SKM-1 (cell line): ENCODE data around the gene ZNF76.

Source experiments
- DNase-seq: peaks from one replicate; lab custom pipeline; 2025; ENCODE audit not compliant: unreplicated experiment; lab: John Stamatoyannopoulos, UW

The ZNF76 gene

DNA sequence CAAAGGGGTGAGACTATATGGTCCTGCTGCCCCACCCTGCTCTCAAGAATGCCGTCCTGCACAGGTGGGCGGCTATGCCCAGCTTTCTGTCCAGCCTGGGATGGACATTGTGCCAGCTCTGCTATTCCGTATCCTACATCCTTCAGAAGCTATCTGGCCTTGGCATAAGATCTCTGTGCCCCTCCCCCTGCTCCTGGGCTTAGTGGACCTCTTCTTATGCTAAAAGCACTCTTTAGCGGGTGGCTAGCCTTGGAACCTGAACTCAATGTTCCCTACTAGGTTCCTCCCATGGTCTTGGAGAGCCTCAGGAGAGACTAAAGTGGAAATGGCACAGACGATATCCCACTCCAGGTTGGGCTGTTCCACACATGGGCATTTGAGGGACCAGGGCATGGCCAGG lies 23.3 kb upstream of the ZNF76 start:
- DNase-seq, result no peak

- DNase-seq, result no peak
Measured at GRCh38 chr6:35237476-35237875, 22.1 kb upstream of the ZNF76 start.

DNA sequence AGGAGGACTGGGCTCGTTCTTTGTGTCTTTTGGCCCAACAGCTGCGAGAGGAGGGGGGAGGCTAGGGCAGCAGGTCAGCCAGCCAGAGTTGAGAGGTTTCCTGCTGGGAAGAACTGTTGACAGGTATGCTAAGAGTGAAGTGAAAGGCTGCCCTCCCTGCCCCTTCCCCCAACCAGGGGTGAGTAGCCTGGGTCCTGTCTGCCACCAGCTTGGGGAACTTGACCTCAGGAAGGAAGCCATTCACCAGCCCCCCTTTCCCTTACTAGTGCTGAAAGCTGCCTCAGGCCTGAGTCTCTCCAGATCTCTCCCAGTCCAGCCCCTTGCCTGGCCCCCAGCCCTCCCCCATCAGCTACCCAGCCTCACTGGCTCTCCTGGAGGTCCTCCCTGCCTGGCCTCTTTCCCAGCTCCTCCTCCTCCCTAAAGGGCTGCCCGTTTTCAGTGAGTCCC lies 20.7 kb upstream of the ZNF76 start:
- no peak for DNase-seq

DNA sequence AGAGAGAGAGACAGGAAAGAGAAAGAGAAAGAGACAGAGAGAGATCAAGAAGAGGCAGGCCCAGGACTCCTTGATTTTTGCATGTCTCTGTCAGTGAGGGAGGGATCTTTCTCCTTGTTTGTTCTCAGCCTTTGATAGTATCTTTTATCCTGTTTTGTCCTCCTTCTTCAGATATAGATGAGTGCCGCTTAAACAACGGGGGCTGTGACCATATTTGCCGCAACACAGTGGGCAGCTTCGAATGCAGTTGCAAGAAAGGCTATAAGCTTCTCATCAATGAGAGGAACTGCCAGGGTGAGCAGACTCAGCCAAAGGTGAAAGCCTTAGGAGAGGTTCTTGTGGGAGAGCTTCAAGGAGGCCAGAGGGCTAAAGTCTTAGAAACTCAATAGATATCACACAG lies 20.0 kb upstream of the ZNF76 start:
- no peak for DNase-seq

- peak; percentile 36 for DNase-seq
Measured at GRCh38 chr6:35240838-35241801, 18.4 kb upstream of the ZNF76 start.

DNA sequence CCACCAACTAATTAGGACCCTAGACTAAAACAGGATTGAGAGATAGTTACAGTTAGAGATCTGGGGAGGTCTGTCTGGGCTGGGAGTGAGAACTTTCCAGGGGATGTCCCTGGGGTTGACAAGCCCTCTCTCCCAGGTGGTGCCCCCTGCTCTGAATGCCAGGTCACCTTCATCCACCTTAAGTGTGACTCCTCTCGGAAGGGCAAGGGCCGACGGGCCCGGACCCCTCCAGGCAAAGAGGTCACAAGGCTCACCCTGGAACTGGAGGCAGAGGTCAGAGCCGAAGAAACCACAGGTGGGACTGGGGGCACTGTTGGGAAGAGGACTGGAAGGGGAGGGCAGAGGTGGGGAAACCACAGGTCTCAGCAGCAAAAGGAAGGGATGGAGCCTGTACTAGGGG lies 17.0 kb upstream of the ZNF76 start:
- no peak for DNase-seq

DNA sequence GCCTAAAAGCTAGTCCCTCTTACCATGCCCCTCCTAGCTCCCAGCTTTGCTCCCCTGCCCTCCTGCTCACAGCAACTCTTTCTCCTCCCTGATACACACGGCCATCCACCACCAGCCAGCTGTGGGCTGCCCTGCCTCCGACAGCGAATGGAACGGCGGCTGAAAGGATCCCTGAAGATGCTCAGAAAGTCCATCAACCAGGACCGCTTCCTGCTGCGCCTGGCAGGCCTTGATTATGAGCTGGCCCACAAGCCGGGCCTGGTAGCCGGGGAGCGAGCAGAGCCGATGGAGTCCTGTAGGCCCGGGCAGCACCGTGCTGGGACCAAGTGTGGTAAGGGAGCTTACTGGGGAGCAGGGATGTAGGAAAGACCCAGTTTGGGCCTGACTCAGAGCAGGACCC lies 16.6 kb upstream of the ZNF76 start:
- no peak for DNase-seq

DNA sequence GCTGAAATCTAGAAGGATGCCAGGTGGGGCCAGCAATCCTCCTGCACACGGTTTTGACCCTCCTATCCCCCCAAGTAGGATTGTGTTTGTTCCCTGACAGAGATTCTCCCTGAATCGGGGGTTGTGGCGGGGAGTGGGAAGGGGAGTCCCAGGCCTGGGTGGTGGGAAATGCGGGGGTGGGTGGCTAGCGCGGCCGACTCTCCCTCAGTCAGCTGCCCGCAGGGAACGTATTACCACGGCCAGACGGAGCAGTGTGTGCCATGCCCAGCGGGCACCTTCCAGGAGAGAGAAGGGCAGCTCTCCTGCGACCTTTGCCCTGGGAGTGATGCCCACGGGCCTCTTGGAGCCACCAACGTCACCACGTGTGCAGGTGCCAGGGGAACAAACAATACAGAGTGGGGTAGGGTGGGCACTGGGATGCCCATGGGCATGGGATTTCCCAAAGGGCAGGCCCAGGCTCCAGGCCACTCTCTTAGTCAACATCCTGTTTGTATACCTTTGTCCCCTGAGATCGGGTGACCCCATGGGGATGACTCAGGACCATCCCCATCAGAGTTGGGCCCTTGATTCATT lies 16.1 kb upstream of the ZNF76 start:
- no peak for DNase-seq

DNA sequence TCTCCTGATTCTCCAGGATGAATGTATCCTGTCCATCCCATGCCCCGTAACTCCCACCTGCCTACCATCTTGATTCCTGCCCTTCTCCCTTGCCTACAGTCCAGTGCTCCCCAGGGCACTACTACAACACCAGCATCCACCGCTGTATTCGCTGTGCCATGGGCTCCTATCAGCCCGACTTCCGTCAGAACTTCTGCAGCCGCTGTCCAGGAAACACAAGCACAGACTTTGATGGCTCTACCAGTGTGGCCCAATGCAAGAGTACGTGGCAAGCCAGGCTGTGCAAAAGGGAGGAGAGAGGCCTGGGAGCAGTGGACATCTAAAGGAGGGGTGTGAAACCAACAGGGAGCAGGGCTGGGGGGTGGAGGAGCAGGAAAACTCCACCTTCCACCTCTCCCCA lies 15.0 kb upstream of the ZNF76 start:
- no peak for DNase-seq

DNA sequence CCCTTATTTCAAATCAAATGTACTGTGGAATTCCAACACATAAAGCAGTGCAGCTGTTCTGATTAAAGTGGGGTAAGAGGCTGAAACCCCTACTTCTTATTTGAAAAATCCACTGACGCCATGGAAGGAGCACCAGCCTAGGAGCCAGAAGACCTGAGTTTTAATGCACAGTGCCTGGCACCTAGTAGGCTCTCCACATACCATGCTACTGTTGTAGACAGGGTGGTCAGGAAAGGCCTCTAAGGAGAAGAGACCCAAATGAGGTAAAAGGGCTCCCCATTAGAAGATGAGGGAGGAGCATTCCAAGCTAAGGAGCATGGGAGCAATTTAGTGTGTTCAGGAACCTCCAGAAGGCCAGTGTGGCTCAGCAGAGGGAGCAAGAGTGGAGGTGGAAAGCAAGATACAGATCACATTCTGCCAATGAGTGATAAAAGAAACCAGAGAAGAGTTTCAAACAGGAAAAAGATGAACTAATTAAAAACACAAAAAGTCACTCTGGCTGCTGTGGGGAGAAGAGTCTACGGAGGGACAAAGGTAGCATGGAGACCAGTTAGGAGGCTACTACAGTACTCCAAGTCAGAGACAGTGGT lies 11.8 kb upstream of the ZNF76 start:
- no peak for DNase-seq

- DNase-seq, result no peak
Measured at GRCh38 chr6:35248300-35248699, 11.2 kb upstream of the ZNF76 start.

DNA sequence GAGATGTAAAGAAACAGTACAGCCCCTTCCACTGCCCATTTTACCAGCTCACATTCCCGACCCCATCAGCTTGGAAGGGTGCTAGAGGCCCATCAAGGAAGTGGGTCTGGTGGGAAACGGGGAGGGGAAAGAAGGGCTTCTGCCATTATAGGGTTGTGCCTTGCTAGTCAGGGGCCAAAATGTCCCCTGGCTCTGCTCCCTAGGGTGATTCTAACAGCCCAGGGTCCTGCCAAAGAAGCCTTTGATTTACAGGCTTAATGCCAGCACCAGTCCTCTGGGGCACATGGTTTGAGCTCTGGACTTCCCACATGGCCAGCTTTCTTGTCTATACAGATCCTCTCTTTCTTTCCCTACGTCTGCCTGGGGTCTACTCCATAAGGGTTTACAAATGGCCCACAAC lies 10.6 kb upstream of the ZNF76 start:
- DNase-seq, result no peak

DNA sequence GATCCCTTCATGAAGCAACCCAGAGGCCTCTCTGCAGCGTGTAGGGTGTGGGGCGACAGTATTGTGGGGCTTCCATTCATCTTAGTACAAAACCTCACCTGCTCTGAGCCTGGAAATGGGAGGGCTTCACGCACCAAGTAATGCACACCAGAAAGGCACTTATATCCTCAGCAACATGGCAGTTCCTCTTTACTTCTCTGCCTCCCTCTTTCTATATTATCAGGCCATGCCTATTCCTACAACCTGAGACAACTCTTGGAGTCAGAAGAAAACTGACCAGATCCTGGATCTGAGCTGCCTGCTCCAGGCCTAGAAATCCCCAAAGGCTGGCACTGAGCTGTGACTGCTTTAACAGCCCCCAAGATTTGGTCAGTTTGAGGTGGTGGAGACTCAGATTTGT lies 7.6 kb upstream of the ZNF76 start:
- no peak for DNase-seq

DNA sequence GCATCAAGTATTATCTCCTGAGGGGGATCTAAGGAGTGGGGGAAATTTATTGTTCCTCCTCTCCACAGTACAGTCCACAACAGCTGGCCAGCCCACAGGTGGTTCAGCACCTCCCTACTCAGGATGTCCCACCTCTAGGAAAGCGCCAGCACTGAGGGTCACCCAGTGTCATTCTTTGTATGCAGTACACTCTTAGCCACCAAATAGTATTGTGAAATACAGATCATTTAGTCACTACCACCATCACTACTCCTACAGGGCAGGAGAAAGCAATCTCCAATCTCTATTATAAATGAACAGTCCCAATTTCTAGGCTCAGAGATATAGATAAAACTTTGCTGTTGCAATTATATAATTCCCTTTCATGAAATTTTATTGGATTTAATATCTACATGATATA lies 6.3 kb upstream of the ZNF76 start:
- DNase-seq, result no peak

DNA sequence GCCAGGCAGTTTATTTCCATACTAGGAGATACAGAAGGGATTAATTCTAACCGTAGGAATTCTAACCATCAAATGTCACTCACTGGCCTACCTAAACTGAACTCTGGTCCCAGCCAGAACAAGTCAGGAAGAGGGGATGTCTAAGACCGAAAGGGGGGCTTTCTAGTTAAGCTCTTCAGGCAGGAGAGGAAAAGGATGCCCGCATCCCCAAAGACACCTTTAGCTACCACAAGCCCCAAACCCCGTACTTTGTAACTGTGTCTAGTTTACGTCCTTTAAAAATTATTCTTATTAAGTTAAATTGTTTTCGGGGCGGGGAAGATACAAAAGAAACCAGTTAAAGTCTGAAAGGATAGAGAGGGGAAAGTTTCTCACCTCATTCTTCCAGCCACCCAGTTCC lies 1.2 kb upstream of the ZNF76 start:
- DNase-seq, result no peak

DNA sequence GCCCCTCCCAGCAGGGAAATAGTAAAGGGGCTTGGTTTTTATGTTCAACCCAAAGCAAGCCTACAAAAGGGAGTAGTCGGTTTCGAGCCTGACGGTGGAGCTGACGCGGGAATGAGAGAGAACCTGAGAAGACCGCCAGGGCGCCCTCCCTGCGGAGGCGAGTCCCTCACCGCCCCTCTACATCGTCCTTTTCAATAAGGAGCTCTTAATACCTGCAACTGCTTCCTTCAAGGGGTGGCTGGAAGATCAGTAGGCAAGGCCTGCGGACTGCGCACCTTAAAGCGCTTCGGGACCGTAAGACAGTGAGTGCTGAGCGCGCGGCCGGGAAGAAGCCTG lies 709 bp upstream of the ZNF76 start:
- no peak for DNase-seq

- DNase-seq, result no peak
Measured at GRCh38 chr6:35259948-35260590, 534 bp downstream of the ZNF76 start.

DNA sequence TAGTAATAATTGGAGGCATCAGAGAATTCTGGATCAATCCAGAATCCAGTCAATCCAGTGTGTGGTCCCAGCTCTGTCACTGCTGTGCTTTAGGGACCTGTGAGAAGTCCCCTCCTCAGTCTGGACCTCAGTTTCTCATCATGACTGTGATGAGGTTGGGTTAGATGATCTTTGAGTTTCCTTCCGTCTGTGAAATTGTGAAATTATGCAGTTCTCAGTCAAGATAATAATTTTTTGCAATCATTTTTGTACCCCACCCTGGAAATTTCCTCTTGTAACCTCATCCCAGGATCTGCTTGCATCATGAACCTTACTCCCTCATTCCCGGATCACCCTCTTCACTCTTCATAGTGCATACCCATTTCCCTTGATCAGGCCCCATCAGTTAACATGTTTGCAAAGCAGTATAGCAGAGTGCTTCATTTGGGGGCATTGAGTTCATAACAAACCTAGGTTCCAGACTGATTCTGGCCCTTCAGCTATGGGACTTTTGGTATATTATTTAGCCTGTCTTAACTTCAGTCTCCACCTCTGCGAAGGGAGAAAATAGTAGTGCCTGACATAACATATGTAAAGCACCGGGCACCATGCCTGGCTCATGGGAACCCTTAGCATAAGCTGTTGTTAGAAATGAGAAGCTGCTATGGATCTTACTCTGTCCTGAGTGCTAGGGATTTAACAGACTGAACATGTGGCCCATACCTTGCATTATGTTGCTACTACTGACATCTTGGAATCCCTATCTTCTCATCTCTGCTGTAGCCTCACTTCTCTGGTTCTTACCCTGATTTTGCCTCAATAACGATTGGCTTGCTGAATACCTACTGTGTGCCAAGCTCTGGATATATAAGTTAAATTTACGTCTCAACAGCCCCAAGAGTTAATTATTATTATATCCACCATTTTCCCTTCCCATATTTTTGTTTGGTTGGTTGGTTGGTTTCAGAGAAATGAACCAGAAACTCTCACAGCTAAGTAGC lies 1.3 kb downstream of the ZNF76 start:
- DNase-seq, result no peak

DNA sequence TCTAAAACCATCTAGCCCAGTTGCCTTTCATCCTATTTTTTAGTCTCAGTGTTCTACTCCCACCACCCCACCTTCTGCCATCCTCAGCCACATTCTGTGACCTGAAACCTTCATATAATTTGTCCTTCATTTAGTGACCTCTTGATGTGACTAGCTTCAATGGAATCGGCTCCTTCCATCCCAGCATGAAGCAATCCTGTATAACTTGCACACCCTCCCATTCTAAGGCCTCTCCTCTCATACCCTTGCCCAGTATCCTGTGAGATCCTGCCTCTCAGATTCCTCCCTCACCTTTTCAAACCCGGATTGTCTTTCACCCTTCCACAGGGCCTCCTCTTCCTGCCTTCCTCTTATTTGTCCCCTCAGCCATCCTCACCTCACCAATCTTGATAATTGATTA lies 3.1 kb downstream of the ZNF76 start:
- no peak for DNase-seq

DNA sequence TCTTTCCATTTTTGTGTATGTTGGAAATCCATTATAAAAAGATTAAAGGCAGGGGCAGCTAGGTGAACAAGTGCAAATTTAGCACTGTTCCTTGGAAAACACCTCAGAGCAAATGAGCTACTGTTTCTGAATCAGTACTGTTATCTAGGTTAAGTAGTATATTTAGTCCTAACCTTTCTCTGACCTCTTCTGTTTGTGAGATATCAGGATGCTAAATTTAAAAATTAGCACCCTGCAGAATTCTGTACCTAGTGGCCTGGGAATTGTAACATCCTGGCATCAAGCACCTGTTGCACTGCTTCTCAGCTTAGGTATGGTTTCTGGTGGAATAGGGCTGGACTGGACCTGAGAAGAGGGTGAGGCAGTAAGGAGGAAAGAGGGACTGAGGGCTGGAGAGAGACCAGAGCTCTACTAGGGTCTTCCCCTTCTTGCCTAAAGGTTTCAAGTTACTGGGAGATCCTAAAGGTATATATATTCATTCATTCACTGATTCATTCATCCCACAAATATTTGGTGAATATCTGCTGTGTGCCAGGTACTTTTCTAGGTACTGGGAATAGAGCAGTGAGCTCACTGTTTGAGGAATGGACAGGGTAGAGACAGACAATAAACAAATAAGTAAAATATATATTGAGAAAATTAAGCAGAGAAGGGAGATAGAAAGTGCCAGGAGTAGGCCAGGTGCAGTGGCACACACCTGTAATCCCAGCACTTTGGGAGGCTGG lies 5.2 kb downstream of the ZNF76 start:
- DNase-seq, result no peak
